Testis (tissue), 3 donors: ENCODE measurements around the gene MYO1E. TPM values are rescaled to one million over a fixed set of nuclear protein-coding genes. Genes with fewer than 3 reads are reported as not detected.

Experiments used
- DNase-seq: peaks from one replicate; pipeline ENCODE4 v3.0.0-alpha.2; 2019
- H3K27ac ChIP-seq, 2 donors: fragments of 200-600 bp; sonication (generic); one replicate each; pipeline ENCODE4 v1.5.1; 2019
- H3K27me3 ChIP-seq: fragments of 200-600 bp; sonication (generic); one replicate; pipeline ENCODE4 v1.5.1; 2019
- H3K36me3 ChIP-seq: fragments of 200-600 bp; sonication (generic); one replicate; pipeline ENCODE4 v1.5.1; 2017; ENCODE audit warnings: low read depth; ENCODE audit errors: missing control alignments
- H3K4me1 ChIP-seq: fragments of 200-600 bp; sonication (generic); one replicate; pipeline ENCODE4 v1.5.1; 2019
- H3K4me3 ChIP-seq, 2 donors: fragments of 200-600 bp; sonication (generic); one replicate each; pipeline ENCODE4 v1.5.1; 2017 to 2019
- H3K9me3 ChIP-seq: fragments of 200-600 bp; sonication (generic); one replicate; pipeline ENCODE4 v1.5.1; 2017
- CTCF ChIP-seq, 3 experiments: fragments of 450-650 bp in 2 of 3; fragments of 200-600 bp in 1 of 3; sonication (generic) in 1 of 3; IDR thresholded peaks; one replicate each; pipeline ENCODE4 v1.5.1; 2016 to 2019; ENCODE audit warnings: antibody characterized with exemption in 3 of 3, mild to moderate bottlenecking in 2 of 3, moderate library complexity in 1 of 3
- POLR2A ChIP-seq: fragments of 450-650 bp; IDR thresholded peaks from one replicate; pipeline ENCODE4 v1.6.1; 2017; ENCODE audit warnings: antibody characterized with exemption, mild to moderate bottlenecking, moderate library complexity
- WGBS, 2 donors: methylation state at CpG; one replicate each; pipeline ENCODE4 v1.1.5; 2018; 5-methylcytosine and 5-hydroxymethylcytosine counted together
- intact Hi-C: fragments of 100-400 bp; cut with DNase I; formaldehyde crosslinking; loops from one replicate; pipeline ENCODE4 v1.15.1; 2023; ENCODE audit warnings: low total_unique reads
- polyA plus RNA-seq: library from polyadenylated mRNA; stranded (reverse); fragments of 350-450 nt; fragmentation: Illumina TruSeq; extraction: RNeasy Lipid Tissue Mini Kit (QIAGEN cat#74804); gene quantifications from one replicate; pipeline ENCODE4 v1.2.3, GENCODE V29; 2014; ENCODE audit warnings: low read depth, low replicate concordance; ENCODE audit not compliant: insufficient read depth
- total RNA-seq, 2 donors: library from RNA; depleted of rRNA; stranded (reverse); fragments of >200 nt; gene quantifications; one replicate each; pipeline ENCODE4 v1.2.3, GENCODE V29; 2016

The MYO1E gene
- total and polyA plus RNA-seq, 3 donors from 2014 or later = 14.3 to 23.4 (median 22.5) TPM

GRCh38 chr15:59223736-59224135, 148.9 kb downstream of the MYO1E start:
- H3K27ac ChIP-seq = peak overlapping the region in 1 of 2 donors; percentile 16
- H3K9me3 ChIP-seq = no peaks in the 10 kb centered on the region
- no peaks in the 10 kb centered on the region for H3K27me3 ChIP-seq
- DNase-seq = peak; percentile 25
- no peak overlapping the region for H3K4me3 ChIP-seq
- 53 to 64% methylated on average over 3 of the region's 3 CpGs for WGBS, 2 donors
- no peaks in the 10 kb centered on the region for H3K36me3 ChIP-seq
- intact Hi-C loops = no loop called here
- TF ChIP-seq POLR2A (no peak), CTCF (IDR thresholded peaks at IDR 0.05) (no peak)
- H3K4me1 ChIP-seq = peaks cover 3% of the 10 kb centered on the region

- intact Hi-C loops = no loop called here
- Histone ChIP-seq H3K9me3 (no peaks in the 10 kb centered on the region), H3K27ac (peak overlapping the region in 1 of 2 donors; percentile 3), H3K4me3 (no peak overlapping the region), H3K36me3 (no peaks in the 10 kb centered on the region), H3K4me1 (peaks cover 3% of the 10 kb centered on the region), H3K27me3 (no peaks in the 10 kb centered on the region)
- no peak for DNase-seq
- TF ChIP-seq POLR2A (no peak), CTCF (IDR thresholded peaks at IDR 0.05) (no peak)
- WGBS, 2 donors = 82 to 87% methylated on average over 11 of the region's 11 CpGs
These were observed 149.6 kb downstream of the MYO1E start for GRCh38 chr15:59222906-59223550.

GRCh38 chr15:59221511-59222505, 150.9 kb downstream of the MYO1E start:
- peak overlapping the region in 1 of 2 donors; percentile 3 for H3K27ac ChIP-seq
- no peak for TF ChIP-seq POLR2A
- TF ChIP-seq CTCF (IDR thresholded peaks at IDR 0.05) = no peak
- WGBS, 2 donors = 76 to 85% methylated on average over 5 of the region's 5 CpGs
- no peak overlapping the region for H3K4me3 ChIP-seq
- intact Hi-C loops = no loop called here
- H3K4me1 ChIP-seq = peaks cover 3% of the 10 kb centered on the region
- H3K9me3 ChIP-seq = no peaks in the 10 kb centered on the region
- DNase-seq = no peak
- no peaks in the 10 kb centered on the region for H3K36me3 ChIP-seq
- no peaks in the 10 kb centered on the region for H3K27me3 ChIP-seq

GRCh38 chr15:59218710-59219109, 154.0 kb downstream of the MYO1E start:
- H3K9me3 ChIP-seq = no peaks in the 10 kb centered on the region
- H3K27ac ChIP-seq = no peak overlapping the region
- H3K36me3 ChIP-seq = no peaks in the 10 kb centered on the region
- TF ChIP-seq CTCF (IDR thresholded peaks at IDR 0.05) (no peak), POLR2A (no peak)
- 59 to 72% methylated on average over 3 of the region's 3 CpGs for WGBS, 2 donors
- no peaks in the 10 kb centered on the region for H3K4me1 ChIP-seq
- intact Hi-C loops = no loop called here
- H3K27me3 ChIP-seq = no peaks in the 10 kb centered on the region
- DNase-seq = no peak
- H3K4me3 ChIP-seq = no peak overlapping the region
